Endodermal cell (in vitro differentiated cells): ENCODE results near the gene KIAA0825. TPM values are rescaled to one million over a fixed set of nuclear protein-coding genes. Genes with fewer than 3 reads are reported as not detected.

Source experiments
- DNase-seq: peaks from one replicate; pipeline ENCODE4 v3.0.0-alpha.2; 2017
- H3K27ac ChIP-seq: 2 replicates; pipeline ENCODE4 v1.5.1; 2013; ENCODE audit warnings: mild to moderate bottlenecking, low read depth, low read length, moderate library complexity
- H3K27me3 ChIP-seq: 2 replicates; pipeline ENCODE4 v1.6.1; 2013; ENCODE audit warnings: mild to moderate bottlenecking, low read length, moderate library complexity; ENCODE audit not compliant: insufficient read depth, control insufficient read depth, poor library complexity, severe bottlenecking
- H3K36me3 ChIP-seq: 2 replicates; pipeline ENCODE4 v1.7.0; 2013; ENCODE audit warnings: mild to moderate bottlenecking, low read length, moderate library complexity; ENCODE audit not compliant: control insufficient read depth, insufficient read depth
- H3K4me1 ChIP-seq: one replicate; pipeline ENCODE4 v1.7.0; 2013; ENCODE audit warnings: low read length; ENCODE audit not compliant: control insufficient read depth, insufficient read depth
- H3K4me3 ChIP-seq: 2 replicates; pipeline ENCODE4 v1.5.1; 2013; ENCODE audit warnings: mild to moderate bottlenecking, low read length, moderate library complexity
- H3K9ac ChIP-seq: 2 replicates; pipeline ENCODE4 v1.6.1; 2013; ENCODE audit warnings: mild to moderate bottlenecking, low read length, moderate library complexity; ENCODE audit not compliant: poor library complexity, severe bottlenecking; ENCODE audit errors: extremely low read depth
- H3K9me3 ChIP-seq: 2 replicates; pipeline ENCODE4 v1.6.1; 2013; ENCODE audit warnings: mild to moderate bottlenecking, low read length, moderate library complexity; ENCODE audit not compliant: control insufficient read depth
- H3K27ac Mint-ChIP-seq: 2 replicates; pipeline ENCODE4 v1.8.0; 2020; ENCODE audit warnings: mixed read lengths
- H3K27me3 Mint-ChIP-seq: 2 replicates; pipeline ENCODE4 v1.8.0; 2021; ENCODE audit warnings: mild to moderate bottlenecking, mixed read lengths; ENCODE audit not compliant: insufficient read depth
- H3K36me3 Mint-ChIP-seq: 2 replicates; pipeline ENCODE4 v1.8.0; 2020; ENCODE audit warnings: low read depth, mixed read lengths
- H3K4me1 Mint-ChIP-seq: 2 replicates; pipeline ENCODE4 v1.8.0; 2020; ENCODE audit warnings: mixed read lengths
- H3K4me3 Mint-ChIP-seq: 2 replicates; pipeline ENCODE4 v1.8.0; 2020; ENCODE audit warnings: mild to moderate bottlenecking, moderate library complexity, mixed read lengths
- H3K9me3 Mint-ChIP-seq: 2 replicates; pipeline ENCODE4 v1.8.0; 2020; ENCODE audit warnings: mild to moderate bottlenecking, mixed read lengths
- WGBS, 2 experiments: methylation state at CpG; one replicate each; pipeline versions ENCODE4 v1.1.5 to v1.1.7; 2013; ENCODE audit warnings: missing lambda C conversion rate in 2 of 2, mixed read lengths in 1 of 2; ENCODE audit not compliant: insufficient coverage in 1 of 2, insufficient read length in 1 of 2; 5-methylcytosine and 5-hydroxymethylcytosine counted together
- total RNA-seq, 2 donors: library from RNA; stranded (reverse); fragmentation: NEBNext Ultra II Directional in 1 of 2; extraction: Animal tissue kit (Norgen Biotek cat#: 25700) in 1 of 2; gene quantifications; 2 replicates in 1 of 2; 3 replicates in 1 of 2; pipeline ENCODE4 v1.2.1, GENCODE V29; 2021
- TF ChIP-seq, protein P1 (sequence below): fragments of 200-600 bp; sonication (generic); conservative IDR thresholded peaks from 2 replicates; pipeline ENCODE4 v1.5.0; 2021; ENCODE audit warnings: antibody characterized with exemption, mild to moderate bottlenecking

Gene KIAA0825
- total RNA-seq, 2 donors from 2014 or later: 2.6 to 3.1 TPM

- Histone ChIP-seq H3K4me3 (no peak overlapping the region), H3K27ac (no peak overlapping the region), H3K36me3 (no peaks in the 10 kb centered on the region), H3K27me3 (no peaks in the 10 kb centered on the region), H3K9ac (no peak overlapping the region), H3K9me3 (no peaks in the 10 kb centered on the region), H3K4me1 (no peaks in the 10 kb centered on the region)
- no peak overlapping the region for H3K27ac Mint-ChIP-seq
- no peaks in the 10 kb centered on the region for H3K9me3 Mint-ChIP-seq
- TF ChIP-seq, protein P1, sequence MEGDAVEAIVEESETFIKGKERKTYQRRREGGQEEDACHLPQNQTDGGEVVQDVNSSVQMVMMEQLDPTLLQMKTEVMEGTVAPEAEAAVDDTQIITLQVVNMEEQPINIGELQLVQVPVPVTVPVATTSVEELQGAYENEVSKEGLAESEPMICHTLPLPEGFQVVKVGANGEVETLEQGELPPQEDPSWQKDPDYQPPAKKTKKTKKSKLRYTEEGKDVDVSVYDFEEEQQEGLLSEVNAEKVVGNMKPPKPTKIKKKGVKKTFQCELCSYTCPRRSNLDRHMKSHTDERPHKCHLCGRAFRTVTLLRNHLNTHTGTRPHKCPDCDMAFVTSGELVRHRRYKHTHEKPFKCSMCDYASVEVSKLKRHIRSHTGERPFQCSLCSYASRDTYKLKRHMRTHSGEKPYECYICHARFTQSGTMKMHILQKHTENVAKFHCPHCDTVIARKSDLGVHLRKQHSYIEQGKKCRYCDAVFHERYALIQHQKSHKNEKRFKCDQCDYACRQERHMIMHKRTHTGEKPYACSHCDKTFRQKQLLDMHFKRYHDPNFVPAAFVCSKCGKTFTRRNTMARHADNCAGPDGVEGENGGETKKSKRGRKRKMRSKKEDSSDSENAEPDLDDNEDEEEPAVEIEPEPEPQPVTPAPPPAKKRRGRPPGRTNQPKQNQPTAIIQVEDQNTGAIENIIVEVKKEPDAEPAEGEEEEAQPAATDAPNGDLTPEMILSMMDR: no peak
- WGBS, 2 experiments: 69 to 83% methylated on average over 3 to 4 of the region's 4 CpGs
- no peaks in the 10 kb centered on the region for H3K36me3 Mint-ChIP-seq
- no peak for DNase-seq
- H3K4me3 Mint-ChIP-seq: no peak overlapping the region
- no peaks in the 10 kb centered on the region for H3K27me3 Mint-ChIP-seq
- no peaks in the 10 kb centered on the region for H3K4me1 Mint-ChIP-seq
Observed at GRCh38 chr5:94508461-94509148, 109.8 kb downstream of the KIAA0825 start.

GRCh38 chr5:94505327-94506068 lies 112.9 kb downstream of the KIAA0825 start:
- DNase-seq: no peak
- H3K27ac ChIP-seq: no peak overlapping the region
- Mint-ChIP-seq H3K36me3 (no peaks in the 10 kb centered on the region), H3K4me3 (no peak overlapping the region), H3K27me3 (no peaks in the 10 kb centered on the region), H3K4me1 (no peaks in the 10 kb centered on the region), H3K27ac (no peak overlapping the region), H3K9me3 (no peaks in the 10 kb centered on the region)
- TF ChIP-seq, protein P1: no peak
- H3K27me3 ChIP-seq: no peaks in the 10 kb centered on the region
- H3K4me1 ChIP-seq: no peaks in the 10 kb centered on the region
- no peak overlapping the region for H3K9ac ChIP-seq
- no peaks in the 10 kb centered on the region for H3K9me3 ChIP-seq
- 91 to 100% methylated on average over 2 to 3 of the region's 3 CpGs for WGBS, 2 experiments
- no peaks in the 10 kb centered on the region for H3K36me3 ChIP-seq
- no peak overlapping the region for H3K4me3 ChIP-seq

- no peaks in the 10 kb centered on the region for H3K27me3 ChIP-seq
- no peak for DNase-seq
- no peaks in the 10 kb centered on the region for H3K27me3 Mint-ChIP-seq
Observed at GRCh38 chr5:94503677-94504076, 114.7 kb downstream of the KIAA0825 start.

More at GRCh38 chr5:94503677-94504076, 114.7 kb downstream of the KIAA0825 start:
- Mint-ChIP-seq H3K4me3 (no peak overlapping the region), H3K36me3 (no peaks in the 10 kb centered on the region), H3K9me3 (no peaks in the 10 kb centered on the region), H3K27ac (no peak overlapping the region), H3K4me1 (peaks cover 2% of the 10 kb centered on the region)
- H3K4me1 ChIP-seq: no peaks in the 10 kb centered on the region
- 100% methylated on average over 1 of the region's 1 CpG; no CpG with 5 or more reads in 1 of the 2 experiments for WGBS, 2 experiments
- no peaks in the 10 kb centered on the region for H3K36me3 ChIP-seq
- no peaks in the 10 kb centered on the region for H3K9me3 ChIP-seq
- H3K9ac ChIP-seq: no peak overlapping the region
- no peak overlapping the region for H3K4me3 ChIP-seq
- H3K27ac ChIP-seq: no peak overlapping the region
- TF ChIP-seq, protein P1: no peak
